OCI-LY1 (cell line): Measurements from ENCODE around the gene DOCK3.

Experiments
- EZH2 ChIP-seq: fragments of 200-600 bp; sonication (generic), shearing (Covaris generic); IDR thresholded peaks from 2 replicates; pipeline ENCODE4 v1.8.0; 2017; ENCODE audit warnings: borderline replicate concordance, mixed run types, mild to moderate bottlenecking, antibody characterized with exemption, low read length, moderate library complexity, mixed read lengths
- TF ChIP-seq, protein P1 (sequence below): fragments of 200-600 bp; sonication (generic), shearing (Covaris generic); IDR thresholded peaks from 2 replicates; pipeline ENCODE4 v1.5.1; 2017; ENCODE audit warnings: mild to moderate bottlenecking, antibody characterized with exemption, low read length, moderate library complexity, mixed read lengths

GRCh38 chr3:51361746-51362145, 687.0 kb downstream of the DOCK3 start:
- TF ChIP-seq, protein P1, sequence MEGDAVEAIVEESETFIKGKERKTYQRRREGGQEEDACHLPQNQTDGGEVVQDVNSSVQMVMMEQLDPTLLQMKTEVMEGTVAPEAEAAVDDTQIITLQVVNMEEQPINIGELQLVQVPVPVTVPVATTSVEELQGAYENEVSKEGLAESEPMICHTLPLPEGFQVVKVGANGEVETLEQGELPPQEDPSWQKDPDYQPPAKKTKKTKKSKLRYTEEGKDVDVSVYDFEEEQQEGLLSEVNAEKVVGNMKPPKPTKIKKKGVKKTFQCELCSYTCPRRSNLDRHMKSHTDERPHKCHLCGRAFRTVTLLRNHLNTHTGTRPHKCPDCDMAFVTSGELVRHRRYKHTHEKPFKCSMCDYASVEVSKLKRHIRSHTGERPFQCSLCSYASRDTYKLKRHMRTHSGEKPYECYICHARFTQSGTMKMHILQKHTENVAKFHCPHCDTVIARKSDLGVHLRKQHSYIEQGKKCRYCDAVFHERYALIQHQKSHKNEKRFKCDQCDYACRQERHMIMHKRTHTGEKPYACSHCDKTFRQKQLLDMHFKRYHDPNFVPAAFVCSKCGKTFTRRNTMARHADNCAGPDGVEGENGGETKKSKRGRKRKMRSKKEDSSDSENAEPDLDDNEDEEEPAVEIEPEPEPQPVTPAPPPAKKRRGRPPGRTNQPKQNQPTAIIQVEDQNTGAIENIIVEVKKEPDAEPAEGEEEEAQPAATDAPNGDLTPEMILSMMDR, result no peak
- TF ChIP-seq EZH2, result no peak
